Endothelial cell of umbilical vein (primary cell): ENCODE measurements around the gene SLC22A4. TPM values are rescaled to one million over a fixed set of nuclear protein-coding genes. Genes with fewer than 3 reads are reported as not detected.

Experiments
- BruUV-seq: library from RNA; stranded (reverse); fragments of 400-500 nt; replicated peaks from 2 replicates; lab custom pipeline; 2021; lab: Mats Ljungman, UMichigan
- CTCF ChIA-PET: fragments of 300-600, 350-600 bp; sonication (Branson Sonifier 250); formaldehyde crosslinking; loops from one replicate; lab custom pipeline; 2021; ENCODE audit warnings: antibody characterized with exemption, inconsistent platforms; lab: Charles Lee
- POLR2A ChIA-PET: fragments of 300-600, 350-600 bp; sonication (Branson Sonifier 250); formaldehyde crosslinking; loops from one replicate; lab custom pipeline; 2021; ENCODE audit warnings: antibody characterized with exemption, inconsistent platforms; lab: Charles Lee
- DNase-seq: peaks from one replicate; pipeline ENCODE4 v3.0.0-alpha.2; 2011; ENCODE audit warnings: low read depth, low spot score
- FAIRE-seq: peaks from 2 replicates; lab custom pipeline; 2011; peaks lifted over from hg19 to GRCh38; lab: Jason Lieb, UNC
- H2AFZ ChIP-seq: 2 replicates; pipeline ENCODE4 v1.6.0; 2012; ENCODE audit warnings: low read depth, low read length, control low read depth, inconsistent platforms
- H3K27ac ChIP-seq: 2 replicates; pipeline ENCODE4 v1.5.1; 2011; ENCODE audit warnings: low read depth, mild to moderate bottlenecking, control low read depth, low read length, moderate library complexity; ENCODE audit not compliant: insufficient read depth
- H3K27me3 ChIP-seq, 2 experiments: 2 replicates each; pipeline versions ENCODE4 v1.6.0 to v1.6.1; 2011; ENCODE audit warnings: low read length in 2 of 2, mixed read lengths in 1 of 2; ENCODE audit not compliant: control insufficient read depth in 2 of 2, insufficient read depth in 2 of 2
- H3K36me3 ChIP-seq, 2 experiments: 2 replicates in 1 of 2; 3 replicates in 1 of 2; pipeline ENCODE4 v1.5.1; 2011; ENCODE audit warnings: low read length in 2 of 2, mild to moderate bottlenecking in 1 of 2, moderate library complexity in 1 of 2; ENCODE audit not compliant: control insufficient read depth in 2 of 2, insufficient read depth in 2 of 2; ENCODE audit errors: extremely low read depth in 1 of 2
- H3K4me1 ChIP-seq: 3 replicates; pipeline ENCODE4 v1.5.1; 2011; ENCODE audit warnings: mild to moderate bottlenecking, low read length; ENCODE audit not compliant: control insufficient read depth, insufficient read depth; ENCODE audit errors: extremely low read depth
- H3K4me2 ChIP-seq: 2 replicates; pipeline ENCODE4 v1.6.1; 2011; ENCODE audit warnings: low read length, control low read depth, mixed read lengths; ENCODE audit not compliant: insufficient read depth
- H3K4me3 ChIP-seq, 3 experiments: fragments of 200-600 bp in 1 of 3; sonication (generic), shearing (Covaris generic) in 1 of 3; replicated peaks in 1 of 3; 2 replicates each; pipeline ENCODE4 v1.5.1; 2011 to 2016; ENCODE audit warnings: control low read depth in 3 of 3, low read length in 3 of 3, mild to moderate bottlenecking in 2 of 3, inconsistent platforms in 1 of 3, low read depth in 1 of 3, moderate library complexity in 1 of 3; ENCODE audit not compliant: insufficient read depth in 1 of 3
- H3K79me2 ChIP-seq: 2 replicates; pipeline ENCODE4 v1.6.0; 2012; ENCODE audit warnings: low read length, inconsistent platforms; ENCODE audit not compliant: control insufficient read depth, insufficient read depth
- H3K9ac ChIP-seq: replicated peaks from 2 replicates; pipeline ENCODE3; 2011; ENCODE audit warnings: low read length, control low read depth; ENCODE audit not compliant: insufficient read depth; ENCODE audit errors: extremely low read depth
- H3K9me1 ChIP-seq: replicated peaks from 3 replicates; pipeline ENCODE4 v1.6.0; 2011; ENCODE audit warnings: mild to moderate bottlenecking, low read length; ENCODE audit not compliant: control insufficient read depth, insufficient read depth; ENCODE audit errors: extremely low read depth
- H3K9me3 ChIP-seq: replicated peaks from 2 replicates; pipeline ENCODE4 v1.5.1; 2012; ENCODE audit warnings: low read length, inconsistent platforms; ENCODE audit not compliant: control insufficient read depth, insufficient read depth
- H4K20me1 ChIP-seq: replicated peaks from 2 replicates; pipeline ENCODE3; 2011; ENCODE audit warnings: mild to moderate bottlenecking, low read length; ENCODE audit not compliant: control insufficient read depth, insufficient read depth; ENCODE audit errors: extremely low read depth
- GATA2 ChIP-seq: IDR thresholded peaks from 2 replicates; pipeline ENCODE4 v1.7.0; 2011; ENCODE audit warnings: low read depth, mild to moderate bottlenecking, moderate library complexity, mixed read lengths, low read length; ENCODE audit not compliant: insufficient read length, insufficient read depth
- JUN ChIP-seq: IDR thresholded peaks from 2 replicates; pipeline ENCODE4 v1.6.1; 2011; ENCODE audit warnings: borderline replicate concordance, low read depth; ENCODE audit not compliant: insufficient read length, insufficient read depth
- POLR2A ChIP-seq: IDR thresholded peaks from 2 replicates; pipeline ENCODE4 v1.6.1; 2012; ENCODE audit warnings: low read depth, mild to moderate bottlenecking, control low read depth, low read length
- POLR2AphosphoS5 ChIP-seq: IDR thresholded peaks from 2 replicates; pipeline ENCODE4 v1.6.1; 2012; ENCODE audit warnings: low read depth, mild to moderate bottlenecking, control low read depth, low read length, moderate library complexity; ENCODE audit not compliant: insufficient read depth
- dilution Hi-C: fragments of 300-500 bp; cut with MboI; formaldehyde crosslinking; loops from one replicate; pipeline ENCODE4 v1.15.0; 2019; ENCODE audit warnings: low sequenced_read_pairs; ENCODE audit not compliant: extremely low pct_ligation_motif_present
- intact Hi-C: fragments of 100-400 bp; cut with micrococcal nuclease; formaldehyde crosslinking; loops from one replicate; pipeline ENCODE4 v1.10.0; 2022
- polyA plus RNA-seq, 4 experiments: library from polyadenylated mRNA; depleted of rRNA in 3 of 4; stranded (reverse) in 3 of 4; unstranded in 1 of 4; fragments of >200 nt; gene quantifications; 2 replicates each; pipeline versions ENCODE4 v1.2.1 to v1.2.3, GENCODE V29; 2011 to 2012; ENCODE audit warnings: missing spikeins in 1 of 4
- total RNA-seq: library from RNA; stranded (reverse); gene quantifications from 2 replicates; pipeline ENCODE4 v1.2.3, GENCODE V29; 2021
- TF ChIP-seq, protein P1 (sequence below), 2 donors: IDR thresholded peaks; 1 replicate in 1 of 2; 2 replicates in 1 of 2; pipeline ENCODE4 v1.5.1; 2011; ENCODE audit warnings: low read length in 2 of 2, mild to moderate bottlenecking in 2 of 2, moderate library complexity in 2 of 2, control low read depth in 1 of 2, inconsistent platforms in 1 of 2, low read depth in 1 of 2; ENCODE audit not compliant: insufficient read depth in 1 of 2; ENCODE audit errors: extremely low read depth in 1 of 2

Gene SLC22A4
- total and polyA plus RNA-seq, 2 donors (not counting 3 experiments of a cell fraction or from before 2014, with no cell fraction given), result 4.9 to 6.9 TPM

DNA sequence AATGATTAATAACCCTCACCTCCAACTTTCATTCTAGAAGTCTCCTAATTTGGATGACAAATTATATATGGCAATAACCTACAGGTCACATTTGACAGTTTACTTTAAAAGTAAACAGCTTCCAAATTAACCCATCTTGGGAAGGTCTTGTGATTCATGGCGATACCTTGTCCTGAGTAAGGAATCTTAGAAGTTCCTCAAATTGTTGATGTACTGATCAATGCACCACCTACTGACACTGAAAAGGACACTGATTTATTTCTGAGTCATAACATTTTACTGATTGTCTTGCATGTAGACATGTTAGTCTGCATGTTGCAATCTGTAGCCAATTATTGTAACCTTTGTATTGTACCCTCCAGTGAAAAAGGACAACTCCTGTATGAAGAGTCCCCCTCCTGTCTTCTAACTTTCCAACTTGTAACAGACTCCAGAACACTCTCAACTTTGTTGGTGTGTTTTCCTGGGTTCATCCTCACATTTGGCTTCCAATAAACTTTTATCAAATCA is 59.3 kb downstream of the SLC22A4 start:
- H3K4me2 ChIP-seq, result no peak overlapping the region
- H3K27me3 ChIP-seq, result peaks cover 2 to 6% of the 10 kb centered on the region in 2 experiments
- H2AFZ ChIP-seq, result no peak overlapping the region
- no peaks in the 10 kb centered on the region for H3K36me3 ChIP-seq
- H3K79me2 ChIP-seq, result no peaks in the 10 kb centered on the region
- POLR2A ChIA-PET, result no interaction called here
- no peaks in the 10 kb centered on the region for H4K20me1 ChIP-seq
- no peak overlapping the region for H3K9ac ChIP-seq
- no peaks in the 10 kb centered on the region for H3K9me1 ChIP-seq
- no peak overlapping the region for H3K4me3 ChIP-seq
- dilution Hi-C loops, result no loop called here
- TF ChIP-seq JUN (no peak), POLR2AphosphoS5 (no peak), GATA2 (no peak), POLR2A (no peak)
- TF ChIP-seq, protein P1, sequence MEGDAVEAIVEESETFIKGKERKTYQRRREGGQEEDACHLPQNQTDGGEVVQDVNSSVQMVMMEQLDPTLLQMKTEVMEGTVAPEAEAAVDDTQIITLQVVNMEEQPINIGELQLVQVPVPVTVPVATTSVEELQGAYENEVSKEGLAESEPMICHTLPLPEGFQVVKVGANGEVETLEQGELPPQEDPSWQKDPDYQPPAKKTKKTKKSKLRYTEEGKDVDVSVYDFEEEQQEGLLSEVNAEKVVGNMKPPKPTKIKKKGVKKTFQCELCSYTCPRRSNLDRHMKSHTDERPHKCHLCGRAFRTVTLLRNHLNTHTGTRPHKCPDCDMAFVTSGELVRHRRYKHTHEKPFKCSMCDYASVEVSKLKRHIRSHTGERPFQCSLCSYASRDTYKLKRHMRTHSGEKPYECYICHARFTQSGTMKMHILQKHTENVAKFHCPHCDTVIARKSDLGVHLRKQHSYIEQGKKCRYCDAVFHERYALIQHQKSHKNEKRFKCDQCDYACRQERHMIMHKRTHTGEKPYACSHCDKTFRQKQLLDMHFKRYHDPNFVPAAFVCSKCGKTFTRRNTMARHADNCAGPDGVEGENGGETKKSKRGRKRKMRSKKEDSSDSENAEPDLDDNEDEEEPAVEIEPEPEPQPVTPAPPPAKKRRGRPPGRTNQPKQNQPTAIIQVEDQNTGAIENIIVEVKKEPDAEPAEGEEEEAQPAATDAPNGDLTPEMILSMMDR (IDR thresholded peaks at IDR 0.05; ENCODE audit: extremely low read depth in 1 of 2, insufficient read depth in 1 of 2, low read depth in 1 of 2, low read length in 2 of 2), result no peak
- DNase-seq, result no peak
- BruUV-seq, result no TSS peak
- no peaks in the 10 kb centered on the region for H3K9me3 ChIP-seq
- intact Hi-C loops, result no loop called here
- H3K4me1 ChIP-seq, result no peaks in the 10 kb centered on the region
- no peak for FAIRE-seq
- H3K27ac ChIP-seq, result no peak overlapping the region
- CTCF ChIA-PET, result no interaction called here
